ENCODE results near the gene SORCS2. TPM values are rescaled to one million over a fixed set of nuclear protein-coding genes. Genes with fewer than 3 reads are reported as not detected.

Gene SORCS2
- total RNA-seq, 6 donors from 2014 or later, result 2.2 to 28.3 (median 7.2) TPM

DNA sequence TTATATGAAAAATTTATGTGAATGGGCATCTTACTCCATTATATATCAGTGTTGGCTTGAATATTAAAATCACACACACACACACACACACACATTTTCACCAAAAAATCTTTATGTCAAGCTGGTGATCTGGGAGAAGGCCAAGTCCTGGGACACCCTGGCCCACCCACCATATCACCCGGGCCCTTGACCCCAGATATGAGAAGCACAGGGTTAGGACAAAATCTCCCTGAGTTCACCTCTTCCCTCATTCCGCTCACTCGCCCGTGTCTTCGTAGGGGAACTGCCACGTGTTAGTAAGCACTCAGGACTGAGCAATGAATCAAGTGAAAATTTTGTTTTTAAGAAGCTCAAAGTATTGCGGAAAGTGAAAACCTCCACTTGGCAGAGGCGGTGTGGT is 346.2 kb downstream of the SORCS2 start:
- H3K27ac ChIP-seq, result no peak overlapping the region
- H3K9me3 ChIP-seq, result peaks cover 0 to 10% (median 4%) of the 10 kb centered on the region in 4 donors
- H3K4me1 ChIP-seq, result no peaks in the 10 kb centered on the region
- 75 to 87% methylated on average over 8 of the region's 8 CpGs for WGBS, 2 donors
- no peaks in the 10 kb centered on the region for H3K27me3 ChIP-seq
- H3K4me3 ChIP-seq, result no peak overlapping the region
- DNase-seq, result no peak
- no peaks in the 10 kb centered on the region for H3K36me3 ChIP-seq
- ATAC-seq (ENCODE audit: low FRiP score in 2 of 2), result no peak
- TF ChIP-seq POLR2A (IDR thresholded peaks at IDR 0.05) (no peak), POLR2AphosphoS5 (IDR thresholded peaks at IDR 0.05) (no peak), EP300 (IDR thresholded peaks at IDR 0.05) (no peak)
- TF ChIP-seq, protein P1, sequence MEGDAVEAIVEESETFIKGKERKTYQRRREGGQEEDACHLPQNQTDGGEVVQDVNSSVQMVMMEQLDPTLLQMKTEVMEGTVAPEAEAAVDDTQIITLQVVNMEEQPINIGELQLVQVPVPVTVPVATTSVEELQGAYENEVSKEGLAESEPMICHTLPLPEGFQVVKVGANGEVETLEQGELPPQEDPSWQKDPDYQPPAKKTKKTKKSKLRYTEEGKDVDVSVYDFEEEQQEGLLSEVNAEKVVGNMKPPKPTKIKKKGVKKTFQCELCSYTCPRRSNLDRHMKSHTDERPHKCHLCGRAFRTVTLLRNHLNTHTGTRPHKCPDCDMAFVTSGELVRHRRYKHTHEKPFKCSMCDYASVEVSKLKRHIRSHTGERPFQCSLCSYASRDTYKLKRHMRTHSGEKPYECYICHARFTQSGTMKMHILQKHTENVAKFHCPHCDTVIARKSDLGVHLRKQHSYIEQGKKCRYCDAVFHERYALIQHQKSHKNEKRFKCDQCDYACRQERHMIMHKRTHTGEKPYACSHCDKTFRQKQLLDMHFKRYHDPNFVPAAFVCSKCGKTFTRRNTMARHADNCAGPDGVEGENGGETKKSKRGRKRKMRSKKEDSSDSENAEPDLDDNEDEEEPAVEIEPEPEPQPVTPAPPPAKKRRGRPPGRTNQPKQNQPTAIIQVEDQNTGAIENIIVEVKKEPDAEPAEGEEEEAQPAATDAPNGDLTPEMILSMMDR (IDR thresholded peaks at IDR 0.05), result no peak

DNA sequence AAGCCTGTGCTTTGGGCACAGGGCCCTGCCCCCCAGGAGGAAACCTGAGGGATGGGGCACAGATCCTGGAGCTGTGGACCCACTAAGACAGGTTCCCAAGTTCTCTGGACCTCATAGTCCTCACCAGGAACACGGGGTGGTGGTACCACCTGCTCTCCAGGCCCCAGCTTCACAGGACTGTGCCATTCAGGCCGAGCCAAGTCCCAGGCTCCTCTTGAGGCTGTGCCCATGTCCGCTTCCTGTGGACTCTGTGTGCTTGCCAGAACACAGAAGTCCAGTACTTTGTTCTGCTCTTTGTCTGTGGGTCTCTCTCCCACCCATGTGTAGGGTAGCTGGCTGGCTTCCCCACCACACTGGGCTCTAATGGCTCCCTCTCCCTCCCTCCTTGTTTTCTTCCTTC is 346.8 kb downstream of the SORCS2 start:
- ATAC-seq (ENCODE audit: low FRiP score in 2 of 2) (no peak), DNase-seq (no peak)
- 53 to 61% methylated on average over 3 of the region's 3 CpGs for WGBS, 2 donors
- Histone ChIP-seq H3K4me3 (no peak overlapping the region), H3K27me3 (no peaks in the 10 kb centered on the region), H3K27ac (no peak overlapping the region), H3K4me1 (no peaks in the 10 kb centered on the region), H3K36me3 (no peaks in the 10 kb centered on the region), H3K9me3 (peaks cover 0 to 10% (median 4%) of the 10 kb centered on the region in 4 donors)
- TF ChIP-seq EP300 (IDR thresholded peaks at IDR 0.05) (no peak), POLR2AphosphoS5 (IDR thresholded peaks at IDR 0.05) (no peak), POLR2A (IDR thresholded peaks at IDR 0.05) (no peak)
- TF ChIP-seq, protein P1 (IDR thresholded peaks at IDR 0.05), result no peak

DNA sequence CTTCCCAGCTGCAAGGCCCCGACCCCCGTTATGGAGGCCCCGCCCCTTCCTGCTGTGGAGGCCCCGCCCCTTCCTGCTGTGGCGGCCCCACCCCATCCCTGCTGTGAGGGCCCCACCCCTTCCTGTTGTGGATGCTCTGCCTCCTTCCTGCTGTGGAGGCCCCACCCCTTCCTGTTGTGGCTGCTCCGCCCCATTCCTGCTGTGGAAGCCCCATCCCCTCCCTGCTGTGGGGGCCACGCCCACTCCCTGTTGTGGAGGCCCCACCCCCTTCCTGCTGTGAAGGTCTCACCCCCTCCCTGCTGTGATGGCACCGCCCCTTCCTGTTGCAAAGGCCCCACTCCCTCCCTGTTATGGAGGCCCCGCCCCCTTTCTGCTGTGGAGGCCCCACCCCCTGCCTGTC is 347.3 kb downstream of the SORCS2 start:
- Histone ChIP-seq H3K27me3 (no peaks in the 10 kb centered on the region), H3K36me3 (no peaks in the 10 kb centered on the region), H3K27ac (no peak overlapping the region), H3K4me1 (no peaks in the 10 kb centered on the region), H3K9me3 (peaks cover 0 to 7% (median 3%) of the 10 kb centered on the region in 4 donors), H3K4me3 (no peak overlapping the region)
- TF ChIP-seq EP300 (IDR thresholded peaks at IDR 0.05) (no peak), POLR2A (IDR thresholded peaks at IDR 0.05) (no peak), POLR2AphosphoS5 (IDR thresholded peaks at IDR 0.05) (no peak)
- TF ChIP-seq, protein P1 (IDR thresholded peaks at IDR 0.05), result no peak
- DNase-seq, result peak in 1 of 2 donors; percentile 34
- ATAC-seq (ENCODE audit: low FRiP score in 2 of 2), result peak in 1 of 2 donors; percentile 7
- WGBS, 2 donors, result 61 to 65% methylated on average over 8 to 9 of the region's 9 CpGs

DNA sequence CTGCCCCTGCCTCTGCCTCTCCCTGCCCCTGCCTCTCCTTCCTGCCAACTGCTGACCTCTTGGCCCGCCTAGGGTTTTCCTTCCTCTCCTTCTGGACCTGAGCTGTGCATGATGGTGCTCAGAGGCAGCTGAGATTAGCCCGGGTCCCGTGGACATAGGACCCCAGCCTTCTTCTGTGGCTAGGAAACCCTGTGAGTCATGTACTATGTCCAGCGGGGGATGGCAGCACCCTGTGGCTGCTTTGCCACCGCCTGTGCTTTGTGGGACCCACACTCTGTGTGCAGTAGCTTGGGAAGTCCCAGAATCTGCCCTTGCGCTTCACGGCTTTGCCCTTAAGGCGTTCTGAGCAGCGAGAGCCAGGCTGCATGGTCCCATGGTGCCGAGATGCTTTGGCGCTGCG is 347.9 kb downstream of the SORCS2 start:
- no peak overlapping the region for H3K4me3 ChIP-seq
- no peak for ATAC-seq (ENCODE audit: low FRiP score in 2 of 2)
- TF ChIP-seq EP300 (IDR thresholded peaks at IDR 0.05), result no peak
- TF ChIP-seq POLR2A (IDR thresholded peaks at IDR 0.05), result no peak
- TF ChIP-seq POLR2AphosphoS5 (IDR thresholded peaks at IDR 0.05), result no peak
- TF ChIP-seq, protein P1 (IDR thresholded peaks at IDR 0.05), result no peak
- WGBS, 2 donors, result 81 to 87% methylated on average over 8 to 12 of the region's 12 CpGs
- H3K36me3 ChIP-seq, result no peaks in the 10 kb centered on the region
- DNase-seq, result no peak
- H3K27me3 ChIP-seq, result no peaks in the 10 kb centered on the region
- peaks cover 0 to 6% (median 3%) of the 10 kb centered on the region in 4 donors for H3K9me3 ChIP-seq
- no peak overlapping the region for H3K27ac ChIP-seq
- no peaks in the 10 kb centered on the region for H3K4me1 ChIP-seq
